Panc1 (cell line): ENCODE data around the gene NRGN. TPM values are rescaled to one million over a fixed set of nuclear protein-coding genes. Genes with fewer than 3 reads are reported as not detected.

Source experiments
- ATAC-seq: fragments of 200-7000 bp; cut with Tn5 transposase; 2 replicates; pipeline ENCODE4 v1.9.1; 2020; ENCODE audit warnings: mild to moderate bottlenecking, moderate library complexity
- BruUV-seq: library from RNA; stranded (reverse); fragments of 400-500 nt; replicated peaks from 2 replicates; lab custom pipeline; 2021; lab: Mats Ljungman, UMichigan
- CTCF ChIA-PET: fragments of 300-600 bp; sonication (Branson Sonifier 250); formaldehyde crosslinking; loops from one replicate; lab custom pipeline; 2022; ENCODE audit warnings: antibody characterized with exemption; lab: Charles Lee
- POLR2A ChIA-PET: fragments of 300-600 bp; sonication (Branson Sonifier 250); formaldehyde crosslinking; loops from one replicate; lab custom pipeline; 2022; ENCODE audit warnings: antibody characterized with exemption; lab: Charles Lee
- DNase-seq: peaks from one replicate; pipeline ENCODE4 v3.0.0-alpha.2; 2010; ENCODE audit warnings: low read depth, low spot score
- H3K27ac ChIP-seq: 2 replicates; pipeline ENCODE4 v1.5.1; 2011; ENCODE audit warnings: mild to moderate bottlenecking, low read length, inconsistent platforms
- H3K27me3 ChIP-seq: fragments of 200-500 bp; sonication (Bioruptor generic); 2 replicates; pipeline ENCODE4 v1.6.0; 2014; ENCODE audit warnings: low read length, inconsistent platforms; ENCODE audit not compliant: control insufficient read depth, insufficient read depth
- H3K36me3 ChIP-seq: fragments of 200-500 bp; sonication (Bioruptor generic); 2 replicates; pipeline ENCODE4 v1.5.1; 2014; ENCODE audit warnings: inconsistent platforms, mild to moderate bottlenecking, low read length, moderate library complexity; ENCODE audit not compliant: control insufficient read depth, insufficient read depth
- H3K4me1 ChIP-seq: 2 replicates; pipeline ENCODE4 v1.5.1; 2011; ENCODE audit warnings: inconsistent platforms, mild to moderate bottlenecking, low read length, moderate library complexity; ENCODE audit not compliant: control insufficient read depth, insufficient read depth
- H3K4me3 ChIP-seq, 2 experiments: 2 replicates each; pipeline ENCODE4 v1.5.1; 2011 to 2012; ENCODE audit warnings: low read depth in 2 of 2, low read length in 2 of 2, mild to moderate bottlenecking in 2 of 2, inconsistent platforms in 1 of 2, moderate library complexity in 1 of 2
- H3K9me3 ChIP-seq: fragments of 200-500 bp; sonication (Bioruptor generic); 2 replicates; pipeline ENCODE4 v1.5.1; 2014; ENCODE audit warnings: low read depth, mild to moderate bottlenecking, inconsistent platforms, low read length, moderate library complexity; ENCODE audit not compliant: control insufficient read depth, insufficient read depth
- POLR2AphosphoS5 ChIP-seq: IDR thresholded peaks from 2 replicates; pipeline ENCODE4 v1.6.1; 2012; ENCODE audit warnings: mild to moderate bottlenecking, low read depth, low read length, moderate library complexity
- REST ChIP-seq, 2 experiments: IDR thresholded peaks; 2 replicates each; pipeline ENCODE4 v1.6.1; 2011 to 2012; ENCODE audit warnings: low read depth in 2 of 2, control low read depth in 1 of 2, low read length in 1 of 2, mild to moderate bottlenecking in 1 of 2, moderate library complexity in 1 of 2; ENCODE audit not compliant: insufficient read depth in 1 of 2
- SIN3A ChIP-seq: IDR thresholded peaks from 2 replicates; pipeline ENCODE4 v1.6.1; 2012; ENCODE audit warnings: low read depth, mild to moderate bottlenecking, low read length, moderate library complexity, borderline replicate concordance; ENCODE audit not compliant: insufficient read depth
- TCF7L2 ChIP-seq: IDR thresholded peaks from 2 replicates; pipeline ENCODE4 v1.6.1; 2011; ENCODE audit warnings: mild to moderate bottlenecking, low read depth, low read length, inconsistent platforms
- in situ Hi-C: cut with HindIII; loops from 2 replicates; pipeline ENCODE4 v1.10.0; 2016; ENCODE audit warnings: low sequenced_read_pairs, low pct_unique_long_range_greater_than_20kb
- intact Hi-C: fragments of 100-400 bp; cut with micrococcal nuclease; formaldehyde crosslinking; loops from one replicate; pipeline ENCODE4 v1.10.0; 2022; ENCODE audit not compliant: unreplicated experiment
- total RNA-seq: library from RNA; stranded (reverse); gene quantifications from one replicate; pipeline ENCODE4 v1.2.1, GENCODE V29; 2021; ENCODE audit not compliant: unreplicated experiment
- TF ChIP-seq, protein P1 (sequence below): fragments of 450-650 bp; IDR thresholded peaks from 2 replicates; pipeline ENCODE4 v1.5.1; 2017; ENCODE audit warnings: mild to moderate bottlenecking

NRGN gene
- total RNA-seq, 1 experiment from 2014 or later: 5.7 TPM

DNA sequence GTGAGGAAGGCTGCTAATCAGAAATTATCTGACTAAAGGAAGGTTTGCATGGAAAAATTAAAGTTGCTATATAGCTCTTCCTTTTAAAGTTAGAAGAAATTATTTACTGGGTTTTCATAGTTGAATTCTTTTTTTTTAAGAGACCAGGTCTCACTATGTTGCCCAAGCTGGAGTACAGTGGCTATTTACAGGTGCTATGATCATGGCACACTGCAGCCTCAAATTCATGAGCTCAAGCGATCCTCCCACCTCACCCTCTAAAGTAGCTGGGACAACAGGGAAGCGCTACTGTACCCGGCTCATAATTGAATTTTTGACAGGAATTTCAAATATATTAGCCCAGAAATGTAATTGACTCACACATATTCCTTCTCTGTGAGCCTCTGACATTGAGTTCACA is 56.6 kb downstream of the NRGN start:
- Histone ChIP-seq H3K27me3 (no peaks in the 10 kb centered on the region), H3K4me3 (no peak overlapping the region), H3K36me3 (no peaks in the 10 kb centered on the region), H3K9me3 (no peaks in the 10 kb centered on the region), H3K4me1 (peaks cover 30% of the 10 kb centered on the region), H3K27ac (no peak overlapping the region)
- TF ChIP-seq SIN3A (no peak), POLR2AphosphoS5 (no peak), REST (IDR thresholded peaks at IDR 0.05; ENCODE audit: insufficient read depth in 1 of 2, low read depth in 2 of 2, low read length in 1 of 2) (no peak), TCF7L2 (no peak)
- TF ChIP-seq, protein P1, sequence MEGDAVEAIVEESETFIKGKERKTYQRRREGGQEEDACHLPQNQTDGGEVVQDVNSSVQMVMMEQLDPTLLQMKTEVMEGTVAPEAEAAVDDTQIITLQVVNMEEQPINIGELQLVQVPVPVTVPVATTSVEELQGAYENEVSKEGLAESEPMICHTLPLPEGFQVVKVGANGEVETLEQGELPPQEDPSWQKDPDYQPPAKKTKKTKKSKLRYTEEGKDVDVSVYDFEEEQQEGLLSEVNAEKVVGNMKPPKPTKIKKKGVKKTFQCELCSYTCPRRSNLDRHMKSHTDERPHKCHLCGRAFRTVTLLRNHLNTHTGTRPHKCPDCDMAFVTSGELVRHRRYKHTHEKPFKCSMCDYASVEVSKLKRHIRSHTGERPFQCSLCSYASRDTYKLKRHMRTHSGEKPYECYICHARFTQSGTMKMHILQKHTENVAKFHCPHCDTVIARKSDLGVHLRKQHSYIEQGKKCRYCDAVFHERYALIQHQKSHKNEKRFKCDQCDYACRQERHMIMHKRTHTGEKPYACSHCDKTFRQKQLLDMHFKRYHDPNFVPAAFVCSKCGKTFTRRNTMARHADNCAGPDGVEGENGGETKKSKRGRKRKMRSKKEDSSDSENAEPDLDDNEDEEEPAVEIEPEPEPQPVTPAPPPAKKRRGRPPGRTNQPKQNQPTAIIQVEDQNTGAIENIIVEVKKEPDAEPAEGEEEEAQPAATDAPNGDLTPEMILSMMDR: no peak
- no peak for DNase-seq
- intact Hi-C loops: loop anchor here (5.0 kb wide), 1 partner anchor 34 kb away; the partner anchor contains the start of gene ESAM
- ChIA-PET POLR2A (no interaction called here), CTCF (no interaction called here)
- in situ Hi-C loops: loop anchor here (5.0 kb wide), 1 partner anchor 41 kb away; no protein-coding TSS in a partner anchor
- ATAC-seq: no peak
- BruUV-seq: no TSS peak

Other genes starting within 250 kb of the NRGN start
- gene OR8B12, start 196.3 kb upstream of the NRGN start, total RNA-seq: not detected
- not detected for gene OR8A1, start 169.9 kb upstream of the NRGN start, total RNA-seq
- not detected for gene PANX3, start 128.5 kb upstream of the NRGN start, total RNA-seq
- gene TBRG1, start 117.1 kb upstream of the NRGN start, total RNA-seq: 35.0 TPM
- gene SIAE, start 66.2 kb upstream of the NRGN start, total RNA-seq: 14.9 TPM
- gene SPA17, start 66.0 kb upstream of the NRGN start, total RNA-seq: 10.1 TPM
- gene VSIG2, start 12.3 kb downstream of the NRGN start, total RNA-seq: not detected
- 1.6 TPM for gene ESAM, start 22.3 kb downstream of the NRGN start, total RNA-seq
- 20.5 TPM for gene MSANTD2, start 60.5 kb downstream of the NRGN start, total RNA-seq
- 12.0 TPM for gene ROBO3, start 125.5 kb downstream of the NRGN start, total RNA-seq
- 0.26 TPM for gene ROBO4, start 157.9 kb downstream of the NRGN start, total RNA-seq
- not detected for gene HEPN1, start 179.3 kb downstream of the NRGN start, total RNA-seq
- gene HEPACAM, start 196.1 kb downstream of the NRGN start, total RNA-seq: not detected
- 2.8 TPM for gene CCDC15, start 214.3 kb downstream of the NRGN start, total RNA-seq